Nephron (organoid): ENCODE measurements around the gene PKD1L1.

Source experiments
- H3K27ac Mint-ChIP-seq, 3 experiments: 2 replicates each; pipeline ENCODE4 v1.8.0; 2020; ENCODE audit warnings: mixed read lengths in 3 of 3, mild to moderate bottlenecking in 2 of 3, moderate library complexity in 1 of 3
- H3K27me3 Mint-ChIP-seq: 2 replicates; pipeline ENCODE4 v1.8.0; 2021; ENCODE audit warnings: low read depth, mild to moderate bottlenecking, moderate library complexity, mixed read lengths
- H3K36me3 Mint-ChIP-seq: 2 replicates; pipeline ENCODE4 v1.8.0; 2020; ENCODE audit warnings: low read depth, mixed read lengths
- H3K4me1 Mint-ChIP-seq: 2 replicates; pipeline ENCODE4 v1.8.0; 2020; ENCODE audit warnings: mixed read lengths
- H3K4me3 Mint-ChIP-seq, 3 experiments: 2 replicates each; pipeline ENCODE4 v1.8.0; 2020; ENCODE audit warnings: mild to moderate bottlenecking in 3 of 3, mixed read lengths in 3 of 3, moderate library complexity in 2 of 3
- H3K9me3 Mint-ChIP-seq: 2 replicates; pipeline ENCODE4 v1.8.0; 2020; ENCODE audit warnings: mixed read lengths
- CTCF ChIP-seq, 3 experiments: fragments of 200-600 bp; sonication (generic); IDR thresholded peaks; one replicate each; pipeline ENCODE4 v1.5.0; 2021; ENCODE audit warnings: antibody characterized with exemption in 3 of 3; ENCODE audit not compliant: unreplicated experiment in 3 of 3

PKD1L1 gene

GRCh38 chr7:47941136-47941844 lies 7.0 kb downstream of the PKD1L1 start:
- H3K4me3 Mint-ChIP-seq, result no peak overlapping the region
- peaks cover 10% of the 10 kb centered on the region for H3K27me3 Mint-ChIP-seq
- H3K9me3 Mint-ChIP-seq, result no peaks in the 10 kb centered on the region
- TF ChIP-seq CTCF (IDR thresholded peaks at IDR 0.05; ENCODE audit: unreplicated experiment in 3 of 3), result no peak
- no peak overlapping the region for H3K27ac Mint-ChIP-seq
- H3K4me1 Mint-ChIP-seq, result peaks cover 13% of the 10 kb centered on the region
- H3K36me3 Mint-ChIP-seq, result no peaks in the 10 kb centered on the region

GRCh38 chr7:47940088-47941013 lies 7.9 kb downstream of the PKD1L1 start:
- Mint-ChIP-seq H3K36me3 (no peaks in the 10 kb centered on the region), H3K4me1 (peaks cover 12% of the 10 kb centered on the region)

GRCh38 chr7:47939425-47940036 lies 8.7 kb downstream of the PKD1L1 start:
- TF ChIP-seq CTCF (IDR thresholded peaks at IDR 0.05; ENCODE audit: unreplicated experiment in 3 of 3), result no peak
- Mint-ChIP-seq H3K27me3 (peaks cover 10% of the 10 kb centered on the region), H3K4me3 (no peak overlapping the region), H3K9me3 (no peaks in the 10 kb centered on the region), H3K27ac (no peak overlapping the region), H3K36me3 (no peaks in the 10 kb centered on the region), H3K4me1 (peaks cover 8% of the 10 kb centered on the region)

More at GRCh38 chr7:47940088-47941013, 7.9 kb downstream of the PKD1L1 start:
- Mint-ChIP-seq H3K27ac (no peak overlapping the region), H3K27me3 (peaks cover 10% of the 10 kb centered on the region), H3K4me3 (no peak overlapping the region), H3K9me3 (no peaks in the 10 kb centered on the region)
- TF ChIP-seq CTCF (IDR thresholded peaks at IDR 0.05; ENCODE audit: unreplicated experiment in 3 of 3), result no peak

- no peak overlapping the region for H3K4me3 Mint-ChIP-seq
- peaks cover 10% of the 10 kb centered on the region for H3K27me3 Mint-ChIP-seq
- H3K27ac Mint-ChIP-seq, result no peak overlapping the region
- H3K9me3 Mint-ChIP-seq, result no peaks in the 10 kb centered on the region
- peaks cover 6% of the 10 kb centered on the region for H3K4me1 Mint-ChIP-seq
- H3K36me3 Mint-ChIP-seq, result no peaks in the 10 kb centered on the region
- no peak for TF ChIP-seq CTCF (IDR thresholded peaks at IDR 0.05; ENCODE audit: unreplicated experiment in 3 of 3)
These were observed 9.6 kb downstream of the PKD1L1 start for GRCh38 chr7:47938574-47939165.

- no peaks in the 10 kb centered on the region for H3K36me3 Mint-ChIP-seq
- H3K4me3 Mint-ChIP-seq, result no peak overlapping the region
- no peaks in the 10 kb centered on the region for H3K4me1 Mint-ChIP-seq
- no peak for TF ChIP-seq CTCF (IDR thresholded peaks at IDR 0.05; ENCODE audit: unreplicated experiment in 3 of 3)
- no peaks in the 10 kb centered on the region for H3K9me3 Mint-ChIP-seq
- no peak overlapping the region for H3K27ac Mint-ChIP-seq
- peaks cover 7% of the 10 kb centered on the region for H3K27me3 Mint-ChIP-seq
These were observed 10.3 kb downstream of the PKD1L1 start for GRCh38 chr7:47937711-47938573.
